ENCODE measurements around the gene ST6GALNAC3. TPM values are rescaled to one million over a fixed set of nuclear protein-coding genes. Genes with fewer than 3 reads are reported as not detected.

Gene ST6GALNAC3
- total and polyA plus RNA-seq, 11 donors, result 2.5 to 7.7 (median 4.4) TPM

GRCh38 chr1:76125473-76126219 lies 51.1 kb downstream of the ST6GALNAC3 start:
- intact Hi-C loops (cut with DNase I), result loop anchor here in 1 of 10 donors (2.0 kb wide), 1 partner anchor 47 kb away; no protein-coding TSS in a partner anchor
- ATAC-seq (no peak), DNase-seq (no peak)
- Histone ChIP-seq H3K36me3 (no peaks in the 10 kb centered on the region), H3K27ac (no peak overlapping the region), H3K4me3 (no peak overlapping the region), H3K27me3 (no peaks in the 10 kb centered on the region), H3K9me3 (no peaks in the 10 kb centered on the region), H3K4me1 (peaks cover 0 to 14% (median 2%) of the 10 kb centered on the region in 12 donors)
- TF ChIP-seq, protein P1, sequence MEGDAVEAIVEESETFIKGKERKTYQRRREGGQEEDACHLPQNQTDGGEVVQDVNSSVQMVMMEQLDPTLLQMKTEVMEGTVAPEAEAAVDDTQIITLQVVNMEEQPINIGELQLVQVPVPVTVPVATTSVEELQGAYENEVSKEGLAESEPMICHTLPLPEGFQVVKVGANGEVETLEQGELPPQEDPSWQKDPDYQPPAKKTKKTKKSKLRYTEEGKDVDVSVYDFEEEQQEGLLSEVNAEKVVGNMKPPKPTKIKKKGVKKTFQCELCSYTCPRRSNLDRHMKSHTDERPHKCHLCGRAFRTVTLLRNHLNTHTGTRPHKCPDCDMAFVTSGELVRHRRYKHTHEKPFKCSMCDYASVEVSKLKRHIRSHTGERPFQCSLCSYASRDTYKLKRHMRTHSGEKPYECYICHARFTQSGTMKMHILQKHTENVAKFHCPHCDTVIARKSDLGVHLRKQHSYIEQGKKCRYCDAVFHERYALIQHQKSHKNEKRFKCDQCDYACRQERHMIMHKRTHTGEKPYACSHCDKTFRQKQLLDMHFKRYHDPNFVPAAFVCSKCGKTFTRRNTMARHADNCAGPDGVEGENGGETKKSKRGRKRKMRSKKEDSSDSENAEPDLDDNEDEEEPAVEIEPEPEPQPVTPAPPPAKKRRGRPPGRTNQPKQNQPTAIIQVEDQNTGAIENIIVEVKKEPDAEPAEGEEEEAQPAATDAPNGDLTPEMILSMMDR (IDR thresholded peaks at IDR 0.05), result no peak
- TF ChIP-seq POLR2A (IDR thresholded peaks at IDR 0.05), result no peak
- WGBS, 4 donors, result 65 to 77% (median 68%) methylated on average over 3 of the region's 3 CpGs

DNA sequence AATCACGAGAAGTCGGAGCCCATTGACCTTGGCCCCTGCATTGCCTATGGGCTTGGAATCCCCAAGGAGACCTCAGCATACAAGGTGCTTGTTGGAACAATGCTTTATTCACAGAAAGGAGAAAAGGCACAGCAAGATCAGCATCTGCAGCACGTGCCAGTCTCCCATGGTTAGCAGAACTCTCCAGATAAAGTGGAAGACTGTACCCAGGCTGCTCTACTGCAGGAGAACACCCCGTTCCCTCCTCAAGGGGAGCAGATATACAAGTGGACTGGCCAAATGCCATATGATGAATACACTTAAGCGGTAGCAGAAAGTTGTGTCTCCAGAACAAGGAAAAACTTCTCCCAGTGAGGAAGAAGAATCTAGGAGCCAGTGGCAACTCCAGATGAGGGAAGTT lies 53.5 kb downstream of the ST6GALNAC3 start:
- no peaks in the 10 kb centered on the region for H3K9me3 ChIP-seq
- no peaks in the 10 kb centered on the region for H3K27me3 ChIP-seq
- H3K4me3 ChIP-seq, result no peak overlapping the region
- TF ChIP-seq, protein P1 (IDR thresholded peaks at IDR 0.05), result no peak
- TF ChIP-seq POLR2A (IDR thresholded peaks at IDR 0.05), result no peak
- H3K36me3 ChIP-seq, result no peaks in the 10 kb centered on the region
- ATAC-seq, result no peak
- DNase-seq, result no peak
- no peak overlapping the region for H3K27ac ChIP-seq
- H3K4me1 ChIP-seq, result no peaks in the 10 kb centered on the region
- 89 to 95% (median 92%) methylated on average over 5 of the region's 5 CpGs for WGBS, 4 donors
- intact Hi-C loops (cut with DNase I), result no loop called here

DNA sequence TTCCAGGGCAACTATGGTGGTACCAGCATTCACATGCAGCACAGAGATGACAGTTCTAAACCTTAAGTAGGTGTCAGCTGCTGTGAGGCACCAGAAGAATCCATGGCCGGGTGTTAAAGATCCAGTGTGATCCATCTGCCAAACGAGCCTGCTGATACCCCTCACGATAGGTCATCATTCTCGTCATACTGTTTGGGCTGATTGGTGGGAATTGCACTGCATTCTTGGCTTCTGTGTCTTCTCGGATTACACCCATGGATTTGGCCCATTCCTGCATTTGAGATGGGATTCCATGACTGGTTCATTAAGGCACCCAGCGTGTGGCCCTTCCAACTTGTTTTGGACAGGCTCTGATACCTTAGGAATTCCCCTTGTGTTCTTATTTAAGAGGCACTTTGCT lies 55.2 kb downstream of the ST6GALNAC3 start:
- H3K36me3 ChIP-seq, result no peaks in the 10 kb centered on the region
- H3K4me1 ChIP-seq, result no peaks in the 10 kb centered on the region
- no peaks in the 10 kb centered on the region for H3K27me3 ChIP-seq
- intact Hi-C loops (cut with DNase I), result no loop called here
- ATAC-seq (no peak), DNase-seq (no peak)
- no peak overlapping the region for H3K27ac ChIP-seq
- WGBS, 4 donors, result 72 to 87% (median 84%) methylated on average over 5 to 6 of the region's 6 CpGs
- H3K9me3 ChIP-seq, result no peaks in the 10 kb centered on the region
- no peak overlapping the region for H3K4me3 ChIP-seq
- TF ChIP-seq, protein P1 (IDR thresholded peaks at IDR 0.05), result no peak
- TF ChIP-seq POLR2A (IDR thresholded peaks at IDR 0.05), result no peak

GRCh38 chr1:76130992-76131391 lies 56.4 kb downstream of the ST6GALNAC3 start:
- Histone ChIP-seq H3K9me3 (no peaks in the 10 kb centered on the region), H3K27me3 (no peaks in the 10 kb centered on the region), H3K4me3 (no peak overlapping the region), H3K4me1 (no peaks in the 10 kb centered on the region), H3K36me3 (no peaks in the 10 kb centered on the region), H3K27ac (no peak overlapping the region)
- DNase-seq (no peak), ATAC-seq (no peak)
- no peak for TF ChIP-seq POLR2A (IDR thresholded peaks at IDR 0.05)
- TF ChIP-seq, protein P1 (IDR thresholded peaks at IDR 0.05), result no peak
- intact Hi-C loops (cut with DNase I), result no loop called here
- 97 to 100% (median 98%) methylated on average over 4 of the region's 4 CpGs for WGBS, 4 donors

Measured in heart left ventricle (tissue), 16 donors.